Effector memory CD4-positive, alpha-beta T cell (primary cell): ENCODE measurements around the gene TUT1.

Source experiments
- DNase-seq, 3 donors: peaks; one replicate each; pipeline ENCODE4 v3.0.0-alpha.2; 2020
- H3K27ac ChIP-seq: 2 replicates; pipeline ENCODE4 v1.7.0; 2013; ENCODE audit warnings: mild to moderate bottlenecking, low read length, moderate library complexity; ENCODE audit not compliant: insufficient read depth, poor library complexity, severe bottlenecking
- H3K27me3 ChIP-seq: replicated peaks from 2 replicates; pipeline ENCODE4 v1.7.0; 2013; ENCODE audit warnings: mild to moderate bottlenecking, low read length; ENCODE audit not compliant: insufficient read depth, control insufficient read depth, poor library complexity, severe bottlenecking
- H3K36me3 ChIP-seq: 2 replicates; pipeline ENCODE4 v1.7.0; 2013; ENCODE audit warnings: mild to moderate bottlenecking, low read length, moderate library complexity; ENCODE audit not compliant: control insufficient read depth, insufficient read depth
- H3K4me1 ChIP-seq: 2 replicates; pipeline ENCODE4 v1.7.0; 2013; ENCODE audit warnings: low read length, mild to moderate bottlenecking; ENCODE audit not compliant: control insufficient read depth, insufficient read depth, poor library complexity, severe bottlenecking
- H3K4me3 ChIP-seq: 2 replicates; pipeline ENCODE4 v1.7.0; 2013; ENCODE audit warnings: low read length, low read depth, mild to moderate bottlenecking; ENCODE audit not compliant: insufficient read depth, poor library complexity, severe bottlenecking
- H3K9me3 ChIP-seq: 2 replicates; pipeline ENCODE4 v1.7.0; 2013; ENCODE audit warnings: mild to moderate bottlenecking, low read length, moderate library complexity; ENCODE audit not compliant: control insufficient read depth

TUT1 gene

DNA sequence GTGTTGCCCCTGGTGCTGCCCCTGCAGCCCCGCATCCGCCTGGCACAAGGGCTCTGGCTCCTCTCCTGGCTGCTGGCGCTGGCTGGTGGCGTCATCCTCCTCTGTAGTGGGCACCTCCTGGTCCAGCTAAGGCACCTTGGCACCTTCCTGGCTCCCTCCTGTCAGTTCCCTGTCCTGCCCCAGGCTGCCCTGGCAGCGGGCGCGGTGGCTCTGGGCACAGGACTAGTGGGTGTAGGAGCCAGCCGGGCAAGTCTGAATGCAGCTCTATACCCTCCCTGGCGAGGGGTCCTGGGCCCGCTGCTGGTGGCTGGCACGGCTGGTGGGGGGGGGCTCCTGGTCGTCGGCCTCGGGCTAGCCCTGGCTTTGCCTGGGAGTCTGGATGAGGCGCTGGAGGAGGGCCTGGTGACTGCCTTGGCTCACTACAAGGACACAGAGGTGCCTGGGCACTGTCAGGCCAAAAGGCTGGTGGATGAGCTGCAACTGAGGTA, 22.0 kb upstream of the TUT1 start:
- Histone ChIP-seq H3K27me3 (no peaks in the 10 kb centered on the region), H3K9me3 (no peaks in the 10 kb centered on the region), H3K4me1 (peaks cover 17% of the 10 kb centered on the region), H3K27ac (peak overlapping the region; percentile 93), H3K4me3 (no peak overlapping the region), H3K36me3 (peaks cover 32% of the 10 kb centered on the region)
- no peak for DNase-seq

DNA sequence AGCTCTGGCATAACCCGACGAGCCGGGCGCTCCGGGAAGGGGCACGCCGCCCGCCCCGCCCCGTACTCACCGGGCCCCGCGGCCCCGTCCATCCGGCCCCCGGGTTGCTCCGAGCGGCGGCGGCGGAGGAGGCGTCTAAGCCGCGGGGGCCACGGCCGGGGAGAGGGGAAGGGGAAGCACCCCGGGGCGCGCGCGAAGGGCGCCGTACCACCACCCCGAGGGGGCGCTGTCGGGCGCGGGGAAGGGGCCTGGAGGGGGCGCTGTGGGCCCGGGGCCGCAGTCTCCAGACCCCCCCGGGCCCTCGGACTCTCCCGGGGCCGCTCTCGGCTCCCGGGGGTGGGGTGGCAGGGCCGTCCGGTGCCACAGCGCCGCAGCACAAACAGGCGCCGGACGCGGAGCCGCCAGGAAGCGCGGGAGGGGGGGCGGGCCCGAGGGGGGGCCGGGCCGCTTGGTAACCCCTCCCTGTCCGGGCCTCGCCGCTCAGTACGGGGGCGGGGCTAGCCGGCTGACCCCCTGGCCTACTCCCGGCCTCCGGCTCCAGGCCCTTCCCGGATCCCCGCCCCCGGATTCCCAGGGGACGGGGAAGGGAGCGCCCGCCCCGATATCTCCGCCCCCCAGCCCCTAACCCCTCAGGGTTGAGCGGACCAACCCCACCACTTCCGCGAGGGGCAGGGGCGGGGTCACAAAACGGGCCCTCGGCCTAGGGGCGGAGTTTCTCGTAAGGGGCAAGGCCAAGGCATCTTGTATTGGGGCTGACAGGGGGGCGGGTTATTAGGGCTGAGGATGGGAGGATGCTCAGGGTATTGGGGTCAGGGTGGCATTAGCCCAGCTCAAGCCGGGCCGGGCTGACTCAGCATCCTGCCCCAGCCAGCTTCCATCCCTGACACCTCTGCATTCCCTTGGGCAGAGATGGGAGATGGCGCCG, 21.3 kb upstream of the TUT1 start, which contains the start of the genes EML3 and ROM1:
Gene EML3 (minus strand): TSS at position 410 of the 925 bp plus-strand sequence. CDS start 318 bp downstream, at position 92.
Gene ROM1 (plus strand): TSS at position 892 of the 925 bp plus-strand sequence. CDS start 25 bp downstream, at position 917.
- Histone ChIP-seq H3K36me3 (peaks cover 39% of the 10 kb centered on the region), H3K27ac (peak within 1 kb of the TSS; percentile 93), H3K27me3 (no peaks in the 10 kb centered on the region), H3K4me3 (peak within 1 kb of the TSS; percentile 79), H3K4me1 (peaks cover 17% of the 10 kb centered on the region), H3K9me3 (no peaks in the 10 kb centered on the region)
- DNase-seq: peak; percentile 74 to 82 (median 80)

DNA sequence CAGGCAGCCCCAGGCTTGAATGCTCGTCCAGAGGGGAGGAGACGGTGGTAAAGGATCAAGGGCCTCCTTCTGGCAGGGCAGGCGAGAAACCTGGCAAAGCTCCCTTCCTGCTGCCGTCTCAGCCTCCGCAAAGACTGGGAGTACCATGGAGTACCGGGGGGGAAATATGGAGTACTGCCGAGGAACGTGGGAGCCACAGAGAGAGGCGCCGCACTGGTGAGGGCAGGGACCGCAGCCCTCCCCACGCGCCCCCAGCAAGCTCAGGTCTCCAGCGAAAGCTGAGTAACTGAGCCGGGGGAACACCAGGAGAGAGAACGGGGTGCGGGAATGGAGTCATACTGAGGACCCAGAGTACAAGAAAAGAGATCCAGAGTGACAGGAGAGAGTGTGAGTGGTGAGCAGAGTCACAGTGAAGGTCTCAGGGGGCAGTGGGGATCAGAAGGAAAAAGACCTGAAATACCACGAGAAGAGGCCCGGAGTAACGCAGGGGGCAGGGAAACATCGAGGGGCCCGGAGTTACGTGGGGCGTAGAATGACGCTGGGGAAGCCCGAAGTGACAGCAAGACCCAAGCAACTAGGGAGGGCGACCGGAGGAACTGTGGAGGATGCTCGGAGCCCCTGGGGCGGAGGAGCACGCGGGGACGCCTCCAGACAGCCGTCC, 20.5 kb upstream of the TUT1 start:
- peaks cover 17% of the 10 kb centered on the region for H3K4me1 ChIP-seq
- peak in 1 of 3 donors; percentile 12 for DNase-seq
- peak overlapping the region; percentile 79 for H3K4me3 ChIP-seq

DNA sequence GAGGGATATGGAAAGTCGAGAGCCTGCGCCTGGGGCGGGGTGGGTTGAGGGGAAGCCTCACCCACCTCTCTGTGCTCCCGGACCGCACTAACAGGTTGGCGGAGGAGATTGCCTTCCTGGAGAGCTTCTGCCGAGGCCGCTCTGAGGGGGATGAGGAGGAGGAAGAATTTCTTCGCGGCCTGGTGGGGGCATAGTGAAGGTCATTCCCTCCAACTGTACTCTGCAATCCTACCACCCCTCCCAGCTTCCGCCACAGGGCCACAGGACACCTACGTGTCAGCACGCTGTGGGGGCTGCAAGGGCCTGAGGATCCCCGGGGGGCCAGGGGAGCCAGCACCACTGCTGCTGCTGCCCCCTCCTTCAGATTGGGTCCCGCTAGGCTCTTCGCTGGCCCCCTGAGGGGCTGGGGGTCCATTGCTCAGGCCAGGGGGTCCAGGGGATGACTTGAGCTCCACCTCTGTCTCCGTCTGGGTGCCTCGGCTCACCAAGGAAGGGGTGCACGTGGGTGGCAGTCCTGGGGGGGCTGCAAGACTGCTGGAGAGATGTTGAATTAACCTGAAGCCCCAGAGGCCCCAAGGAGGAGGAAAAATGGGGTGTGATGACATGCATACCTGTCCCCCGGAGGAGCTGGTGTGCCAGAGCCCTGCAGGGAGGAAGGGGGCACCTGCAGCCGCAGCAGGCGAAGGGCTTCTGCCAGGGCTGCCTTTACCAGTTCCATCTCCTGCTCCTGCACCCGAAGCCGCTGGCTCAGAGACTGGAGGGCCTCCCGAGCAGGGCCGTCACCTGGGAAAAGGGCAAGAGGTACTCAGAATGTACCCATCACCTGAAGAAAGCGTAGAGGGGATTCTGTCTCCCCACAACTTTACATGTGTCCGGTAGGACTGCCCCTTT, 19.7 kb upstream of the TUT1 start:
- no peaks in the 10 kb centered on the region for H3K27me3 ChIP-seq
- DNase-seq: no peak
- peaks cover 17% of the 10 kb centered on the region for H3K4me1 ChIP-seq
- H3K36me3 ChIP-seq: peaks cover 33% of the 10 kb centered on the region
- no peaks in the 10 kb centered on the region for H3K9me3 ChIP-seq
- peak overlapping the region; percentile 93 for H3K27ac ChIP-seq
- peak overlapping the region; percentile 79 for H3K4me3 ChIP-seq

More for the DNA sequence above, 20.5 kb upstream of the TUT1 start:
- H3K36me3 ChIP-seq: peaks cover 37% of the 10 kb centered on the region
- H3K27ac ChIP-seq: peak overlapping the region; percentile 93
- no peaks in the 10 kb centered on the region for H3K9me3 ChIP-seq
- no peaks in the 10 kb centered on the region for H3K27me3 ChIP-seq

DNA sequence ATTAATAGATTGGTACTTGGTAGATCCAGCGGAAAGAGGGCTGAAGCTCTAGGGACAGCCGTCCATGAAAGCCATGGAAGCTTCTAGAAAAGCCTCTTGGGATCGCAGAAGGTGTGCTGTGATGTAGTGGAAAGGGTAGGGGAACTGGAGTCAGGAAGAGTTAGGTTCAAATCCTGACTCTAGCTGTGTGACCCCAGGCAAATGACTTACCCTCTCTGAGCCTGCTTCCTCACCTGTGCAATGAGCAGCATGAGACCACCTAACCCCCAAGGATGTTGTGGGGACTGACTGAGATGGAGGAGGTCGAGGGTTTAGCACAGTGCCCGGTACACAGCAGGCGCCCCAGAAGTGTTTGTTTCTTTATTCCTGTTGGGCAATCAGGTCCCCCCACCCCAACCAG, 19.1 kb upstream of the TUT1 start:
- no peak for DNase-seq
- Histone ChIP-seq H3K27me3 (no peaks in the 10 kb centered on the region), H3K27ac (no peak overlapping the region), H3K9me3 (no peaks in the 10 kb centered on the region), H3K4me1 (peaks cover 17% of the 10 kb centered on the region), H3K4me3 (no peak overlapping the region), H3K36me3 (peaks cover 32% of the 10 kb centered on the region)

DNA sequence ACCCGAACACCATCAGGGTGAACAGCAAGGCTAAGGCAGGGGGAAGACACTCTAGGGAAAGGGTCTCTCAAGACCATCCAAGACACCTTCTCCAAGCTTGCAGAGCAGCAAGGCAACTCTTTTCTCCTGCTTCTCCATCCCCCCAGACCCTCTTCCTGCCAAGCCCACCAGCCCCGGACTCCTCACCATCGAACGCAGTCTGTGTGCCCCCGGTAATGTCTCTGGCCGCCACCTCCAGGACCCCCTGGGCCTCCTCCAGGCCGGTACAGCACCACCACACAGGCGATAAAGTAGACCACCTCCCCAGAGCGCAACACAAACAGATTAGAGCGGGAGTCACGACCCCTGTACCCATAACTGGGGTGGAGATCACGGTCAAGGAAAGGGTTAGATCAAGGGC, 17.5 kb upstream of the TUT1 start:
- no peaks in the 10 kb centered on the region for H3K9me3 ChIP-seq
- H3K36me3 ChIP-seq: peaks cover 36% of the 10 kb centered on the region
- no peaks in the 10 kb centered on the region for H3K27me3 ChIP-seq
- no peak for DNase-seq
- H3K4me3 ChIP-seq: no peak overlapping the region
- peaks cover 17% of the 10 kb centered on the region for H3K4me1 ChIP-seq
- no peak overlapping the region for H3K27ac ChIP-seq

DNA sequence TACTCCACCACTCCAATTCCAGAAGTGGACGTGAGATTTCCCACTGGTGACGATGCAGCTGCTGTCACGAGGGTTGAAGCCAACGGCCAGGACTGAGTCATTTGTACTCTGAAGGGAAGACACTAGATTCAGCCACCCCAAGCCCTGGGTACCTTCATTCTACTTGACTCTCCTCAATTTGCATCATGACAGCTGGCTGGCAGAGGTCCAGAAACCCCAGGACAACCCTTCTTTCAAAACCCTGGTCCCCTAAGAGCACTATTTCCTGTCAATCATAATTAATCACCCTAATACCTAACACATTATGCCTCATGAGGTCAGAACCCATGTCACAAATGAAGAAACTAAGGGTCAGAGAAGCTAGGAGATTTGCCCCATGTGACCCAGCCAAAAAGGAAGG, 16.4 kb upstream of the TUT1 start:
- peaks cover 36% of the 10 kb centered on the region for H3K36me3 ChIP-seq
- no peak overlapping the region for H3K4me3 ChIP-seq
- no peak overlapping the region for H3K27ac ChIP-seq
- H3K9me3 ChIP-seq: no peaks in the 10 kb centered on the region
- no peaks in the 10 kb centered on the region for H3K27me3 ChIP-seq
- DNase-seq: no peak
- H3K4me1 ChIP-seq: peaks cover 13% of the 10 kb centered on the region

DNA sequence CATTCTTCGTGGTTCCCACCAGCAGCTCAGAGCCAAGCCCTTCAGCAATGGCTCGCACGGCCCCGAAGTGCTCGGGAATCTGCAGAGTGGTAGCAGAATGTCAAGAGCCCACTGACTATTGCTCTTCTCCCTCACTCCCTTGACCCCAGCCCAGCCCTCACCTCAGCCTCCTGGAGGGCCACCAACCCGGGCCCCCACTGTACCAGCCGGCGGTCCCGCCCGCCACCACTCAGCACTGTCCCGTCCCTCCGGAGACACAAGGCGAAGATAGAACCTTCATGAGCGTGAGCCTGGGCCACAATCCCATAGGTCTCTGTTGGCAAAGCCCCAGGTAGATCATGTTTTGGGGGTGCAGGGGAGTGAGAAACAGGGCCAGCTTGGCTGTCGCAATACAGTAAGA, 14.6 kb upstream of the TUT1 start:
- H3K27ac ChIP-seq: no peak overlapping the region
- no peaks in the 10 kb centered on the region for H3K9me3 ChIP-seq
- H3K27me3 ChIP-seq: no peaks in the 10 kb centered on the region
- no peak overlapping the region for H3K4me3 ChIP-seq
- no peak for DNase-seq
- H3K36me3 ChIP-seq: peaks cover 36% of the 10 kb centered on the region
- peaks cover 12% of the 10 kb centered on the region for H3K4me1 ChIP-seq

DNA sequence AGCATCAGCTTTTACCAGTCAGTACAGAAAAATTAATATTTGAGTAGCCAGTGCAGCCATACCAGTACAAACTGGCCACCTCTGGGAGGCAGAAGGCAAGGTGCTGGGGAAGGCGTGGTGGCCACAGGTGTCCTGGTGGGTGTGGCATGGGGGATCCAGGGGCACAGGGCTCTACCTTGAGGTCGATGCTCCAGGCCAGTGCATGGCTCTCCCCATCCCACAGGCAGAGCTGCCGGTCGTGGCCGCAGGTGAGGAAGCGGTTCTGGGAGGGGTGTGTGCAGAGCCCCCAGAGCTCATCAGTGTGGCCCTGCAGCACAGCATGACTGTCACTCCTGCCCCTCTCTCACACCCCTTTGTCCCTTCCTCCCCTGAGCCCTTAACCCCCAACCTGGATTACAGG, 14.1 kb upstream of the TUT1 start:
- H3K27ac ChIP-seq: no peak overlapping the region
- H3K4me1 ChIP-seq: peaks cover 11% of the 10 kb centered on the region
- no peaks in the 10 kb centered on the region for H3K27me3 ChIP-seq
- H3K4me3 ChIP-seq: no peak overlapping the region
- peaks cover 33% of the 10 kb centered on the region for H3K36me3 ChIP-seq
- no peak for DNase-seq
- H3K9me3 ChIP-seq: no peaks in the 10 kb centered on the region
